OCI-LY7 (cell line): ENCODE measurements around the gene BRPF3.

ENCODE experiments used
- EZH2phosphoT487 ChIP-seq: fragments of 200-600 bp; sonication (generic); IDR thresholded peaks from 2 replicates; pipeline ENCODE4 v1.6.1; 2018; ENCODE audit warnings: low read depth, borderline replicate concordance, mild to moderate bottlenecking, mixed run types, antibody characterized with exemption, low read length, moderate library complexity, mixed read lengths
- TF ChIP-seq, protein P1 (sequence below): fragments of 200-600 bp; sonication (generic); conservative IDR thresholded peaks from 2 replicates; pipeline ENCODE4 v1.5.1; 2014; ENCODE audit warnings: mild to moderate bottlenecking, antibody characterized with exemption, low read length, moderate library complexity, mixed read lengths

DNA sequence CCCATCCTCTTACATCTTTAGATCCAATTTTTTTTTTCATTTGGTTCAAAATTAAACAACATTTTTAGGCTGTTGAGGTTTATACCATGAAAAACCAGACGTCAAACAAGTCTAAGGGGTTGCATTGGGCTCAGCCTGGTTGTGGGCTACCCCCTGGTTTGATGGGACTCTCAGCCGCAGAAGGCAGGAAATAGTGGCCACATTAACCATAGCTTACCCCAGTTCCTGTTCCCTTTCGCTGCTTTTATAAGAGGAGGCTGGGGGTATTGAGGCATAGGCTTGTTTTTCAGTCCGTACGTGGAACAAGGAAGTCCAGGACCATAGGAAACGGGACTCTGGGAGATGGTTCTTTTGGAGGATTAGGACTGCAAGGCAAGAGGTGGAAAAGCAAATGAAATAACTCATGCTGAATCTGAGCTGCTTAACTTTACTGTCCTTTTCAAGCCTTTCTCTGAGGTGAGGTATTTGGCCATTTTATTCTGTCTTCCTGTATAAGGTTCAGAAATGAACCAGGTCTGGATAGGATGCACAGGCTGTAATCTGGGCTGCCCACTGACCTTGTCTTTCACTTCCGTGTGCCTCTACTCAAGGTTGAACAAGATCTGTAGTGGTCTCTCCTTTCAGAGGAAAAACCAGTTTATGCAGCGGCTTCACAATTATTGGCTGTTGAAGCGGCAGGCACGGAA, 7.7 kb downstream of the BRPF3 start:
- TF ChIP-seq, protein P1, sequence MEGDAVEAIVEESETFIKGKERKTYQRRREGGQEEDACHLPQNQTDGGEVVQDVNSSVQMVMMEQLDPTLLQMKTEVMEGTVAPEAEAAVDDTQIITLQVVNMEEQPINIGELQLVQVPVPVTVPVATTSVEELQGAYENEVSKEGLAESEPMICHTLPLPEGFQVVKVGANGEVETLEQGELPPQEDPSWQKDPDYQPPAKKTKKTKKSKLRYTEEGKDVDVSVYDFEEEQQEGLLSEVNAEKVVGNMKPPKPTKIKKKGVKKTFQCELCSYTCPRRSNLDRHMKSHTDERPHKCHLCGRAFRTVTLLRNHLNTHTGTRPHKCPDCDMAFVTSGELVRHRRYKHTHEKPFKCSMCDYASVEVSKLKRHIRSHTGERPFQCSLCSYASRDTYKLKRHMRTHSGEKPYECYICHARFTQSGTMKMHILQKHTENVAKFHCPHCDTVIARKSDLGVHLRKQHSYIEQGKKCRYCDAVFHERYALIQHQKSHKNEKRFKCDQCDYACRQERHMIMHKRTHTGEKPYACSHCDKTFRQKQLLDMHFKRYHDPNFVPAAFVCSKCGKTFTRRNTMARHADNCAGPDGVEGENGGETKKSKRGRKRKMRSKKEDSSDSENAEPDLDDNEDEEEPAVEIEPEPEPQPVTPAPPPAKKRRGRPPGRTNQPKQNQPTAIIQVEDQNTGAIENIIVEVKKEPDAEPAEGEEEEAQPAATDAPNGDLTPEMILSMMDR = no peak
- no peak for TF ChIP-seq EZH2phosphoT487
